IMR-90 (cell line): ENCODE data around the gene APOA4. TPM values are rescaled to one million over a fixed set of nuclear protein-coding genes. Genes with fewer than 3 reads are reported as not detected.

Source experiments
- ATAC-seq: fragments of 200-7000 bp; cut with Tn5 transposase; 2 replicates; pipeline ENCODE4 v1.9.1; 2020; ENCODE audit warnings: low read depth, mild to moderate bottlenecking, moderate library complexity
- BruUV-seq: library from RNA; stranded (reverse); fragments of 400-500 nt; replicated peaks from 2 replicates; lab custom pipeline; 2021; lab: Mats Ljungman, UMichigan
- CTCF ChIA-PET: fragments of 300-600 bp; formaldehyde crosslinking; extraction: SDS; loops from one replicate; lab custom pipeline; 2021; ENCODE audit warnings: antibody characterized with exemption; lab: Yijun Ruan, JAX
- POLR2A ChIA-PET: fragments of 300-600 bp; sonication (Branson Sonifier 250); formaldehyde crosslinking; loops from one replicate; lab custom pipeline; 2022; ENCODE audit warnings: antibody characterized with exemption; ENCODE audit not compliant: unreplicated experiment; lab: Charles Lee
- DNase-seq: peaks from one replicate; pipeline ENCODE4 v3.0.0; 2013
- H2AFZ ChIP-seq: replicated peaks from 2 replicates; pipeline ENCODE3; 2013; ENCODE audit warnings: low read length, mild to moderate bottlenecking; ENCODE audit not compliant: poor library complexity
- H2AK5ac ChIP-seq: 2 replicates; pipeline ENCODE4 v1.6.1; 2013; ENCODE audit warnings: low read depth, low read length, inconsistent platforms
- H2AK9ac ChIP-seq: replicated peaks from 2 replicates; pipeline ENCODE3; 2013; ENCODE audit warnings: mild to moderate bottlenecking, low read depth, low read length, moderate library complexity; ENCODE audit not compliant: poor library complexity
- H2BK120ac ChIP-seq: 2 replicates; pipeline ENCODE4 v1.6.1; 2013; ENCODE audit warnings: low read depth, low read length, inconsistent platforms
- H2BK15ac ChIP-seq: 3 replicates; pipeline ENCODE4 v1.6.1; 2013; ENCODE audit warnings: low read depth, low read length, inconsistent platforms
- H2BK20ac ChIP-seq: 2 replicates; pipeline ENCODE4 v1.6.1; 2013; ENCODE audit warnings: low read depth, mild to moderate bottlenecking, inconsistent platforms, low read length, moderate library complexity
- H2BK5ac ChIP-seq: 2 replicates; pipeline ENCODE4 v1.6.1; 2013; ENCODE audit warnings: mild to moderate bottlenecking, low read depth, low read length, inconsistent platforms; ENCODE audit not compliant: poor library complexity, severe bottlenecking
- H3K14ac ChIP-seq: replicated peaks from 2 replicates; pipeline ENCODE4 v1.6.1; 2013; ENCODE audit warnings: low read depth, low read length, inconsistent platforms
- H3K18ac ChIP-seq: 2 replicates; pipeline ENCODE4 v1.6.1; 2013; ENCODE audit warnings: low read depth, low read length, control low read depth
- H3K23ac ChIP-seq: 2 replicates; pipeline ENCODE4 v1.6.1; 2013; ENCODE audit warnings: low read depth, low read length, inconsistent platforms
- H3K27ac ChIP-seq: 2 replicates; pipeline ENCODE4 v1.5.1; 2013; ENCODE audit warnings: mild to moderate bottlenecking, control low read depth, low read length; ENCODE audit not compliant: insufficient read depth
- H3K27me3 ChIP-seq: 2 replicates; pipeline ENCODE4 v1.6.1; 2013; ENCODE audit warnings: low read length; ENCODE audit not compliant: control insufficient read depth, insufficient read depth
- H3K36me3 ChIP-seq: 2 replicates; pipeline ENCODE4 v1.6.1; 2013; ENCODE audit warnings: low read length, mixed read lengths; ENCODE audit not compliant: control insufficient read depth, insufficient read depth
- H3K4ac ChIP-seq: 2 replicates; pipeline ENCODE4 v1.6.1; 2013; ENCODE audit warnings: low read depth, low read length, inconsistent platforms
- H3K4me1 ChIP-seq: 2 replicates; pipeline ENCODE4 v1.6.1; 2013; ENCODE audit warnings: low read length, mixed read lengths; ENCODE audit not compliant: control insufficient read depth, insufficient read depth
- H3K4me2 ChIP-seq: 2 replicates; pipeline ENCODE4 v1.6.1; 2013; ENCODE audit warnings: low read depth, mild to moderate bottlenecking, control low read depth, low read length, moderate library complexity
- H3K4me3 ChIP-seq: 2 replicates; pipeline ENCODE4 v1.5.1; 2013; ENCODE audit warnings: low read depth, mild to moderate bottlenecking, control low read depth, low read length, moderate library complexity; ENCODE audit not compliant: insufficient read depth
- H3K56ac ChIP-seq: 2 replicates; pipeline ENCODE4 v1.6.1; 2013; ENCODE audit warnings: low read length, inconsistent platforms; ENCODE audit not compliant: insufficient read depth; ENCODE audit errors: extremely low read depth
- H3K79me1 ChIP-seq, 2 experiments: 2 replicates each; pipeline ENCODE4 v1.6.1; 2013; ENCODE audit warnings: low read length in 2 of 2, inconsistent platforms in 1 of 2, low read depth in 1 of 2
- H3K9ac ChIP-seq: 2 replicates; pipeline ENCODE4 v1.6.1; 2013; ENCODE audit warnings: low read depth, low read length, control low read depth
- H3K9me1 ChIP-seq: 2 replicates; pipeline ENCODE4 v1.6.1; 2013; ENCODE audit warnings: low read length, inconsistent platforms; ENCODE audit not compliant: insufficient read depth
- H3K9me3 ChIP-seq: 2 replicates; pipeline ENCODE4 v1.6.1; 2013; ENCODE audit warnings: low read length; ENCODE audit not compliant: control insufficient read depth, insufficient read depth
- H4K20me1 ChIP-seq: 2 replicates; pipeline ENCODE4 v1.6.1; 2013; ENCODE audit warnings: low read length, inconsistent platforms; ENCODE audit not compliant: insufficient read depth
- H4K5ac ChIP-seq: 2 replicates; pipeline ENCODE4 v1.6.1; 2013; ENCODE audit warnings: mild to moderate bottlenecking, low read depth, low read length, control low read depth
- H4K8ac ChIP-seq, 2 experiments: 2 replicates each; pipeline ENCODE4 v1.6.1; 2013; ENCODE audit warnings: low read depth in 2 of 2, low read length in 2 of 2, control low read depth in 1 of 2, inconsistent platforms in 1 of 2
- H4K91ac ChIP-seq: 2 replicates; pipeline ENCODE4 v1.6.1; 2013; ENCODE audit warnings: low read depth, low read length, inconsistent platforms; ENCODE audit not compliant: insufficient read depth
- BHLHE40 ChIP-seq: fragments of 150-350 bp; IDR thresholded peaks from 2 replicates; pipeline ENCODE4 v1.6.1; 2016; ENCODE audit warnings: mild to moderate bottlenecking, low read depth, low read length
- CEBPB ChIP-seq: IDR thresholded peaks from 2 replicates; pipeline ENCODE4 v1.6.1; 2012; ENCODE audit warnings: low read depth, low read length, improper control_type of control experiment
- WGBS, 2 experiments: methylation state at CpG; one replicate each; pipeline versions ENCODE4 v1.1.5 to v1.1.7; 2013; ENCODE audit warnings: missing lambda C conversion rate in 2 of 2; ENCODE audit not compliant: insufficient read length in 1 of 2; ENCODE audit errors: extremely low coverage in 2 of 2; 5-methylcytosine and 5-hydroxymethylcytosine counted together
- dilution Hi-C: fragments of 300-500 bp; cut with HindIII; formaldehyde crosslinking; loops from one replicate; pipeline ENCODE4 v1.14.3; 2018; ENCODE audit warnings: low sequenced_read_pairs; ENCODE audit not compliant: unreplicated experiment
- in situ Hi-C: fragments of 300-500 bp; cut with MboI; formaldehyde crosslinking; loops from 3 replicates; pipeline ENCODE4 v1.14.3; 2019; ENCODE audit warnings: low sequenced_read_pairs, inconsistent platforms, mixed read lengths
- intact Hi-C: fragments of 100-400 bp; cut with micrococcal nuclease; formaldehyde crosslinking; loops from 2 replicates; pipeline ENCODE4 v1.10.0; 2022
- polyA plus RNA-seq, 3 experiments: library from polyadenylated mRNA; depleted of rRNA; stranded (reverse); fragments of >200 nt; gene quantifications; 2 replicates each; pipeline ENCODE4 v1.2.3, GENCODE V29; 2012; ENCODE audit warnings: low replicate concordance in 1 of 3
- total RNA-seq: library from RNA; depleted of rRNA; stranded (reverse); fragments of >200 nt; gene quantifications from 2 replicates; pipeline ENCODE4 v1.2.3, GENCODE V29; 2012
- TF ChIP-seq, protein P1 (sequence below): fragments of 150-350 bp; IDR thresholded peaks from 2 replicates; pipeline ENCODE4 v1.6.1; 2016; ENCODE audit warnings: low read depth, mild to moderate bottlenecking, low read length, moderate library complexity, borderline replicate concordance

The APOA4 gene
- total and polyA plus RNA-seq, 2 of the 4 experiments (the other 2 are of a cell fraction), result not detected

DNA sequence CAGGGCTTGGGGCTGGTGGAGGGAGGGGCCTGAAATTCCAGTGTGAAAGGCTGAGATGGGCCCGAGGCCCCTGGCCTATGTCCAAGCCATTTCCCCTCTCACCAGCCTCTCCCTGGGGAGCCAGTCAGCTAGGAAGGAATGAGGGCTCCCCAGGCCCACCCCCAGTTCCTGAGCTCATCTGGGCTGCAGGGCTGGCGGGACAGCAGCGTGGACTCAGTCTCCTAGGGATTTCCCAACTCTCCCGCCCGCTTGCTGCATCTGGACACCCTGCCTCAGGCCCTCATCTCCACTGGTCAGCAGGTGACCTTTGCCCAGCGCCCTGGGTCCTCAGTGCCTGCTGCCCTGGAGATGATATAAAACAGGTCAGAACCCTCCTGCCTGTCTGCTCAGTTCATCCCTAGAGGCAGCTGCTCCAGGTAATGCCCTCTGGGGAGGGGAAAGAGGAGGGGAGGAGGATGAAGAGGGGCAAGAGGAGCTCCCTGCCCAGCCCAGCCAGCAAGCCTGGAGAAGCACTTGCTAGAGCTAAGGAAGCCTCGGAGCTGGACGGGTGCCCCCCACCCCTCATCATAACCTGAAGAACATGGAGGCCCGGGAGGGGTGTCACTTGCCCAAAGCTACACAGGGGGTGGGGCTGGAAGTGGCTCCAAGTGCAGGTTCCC, 6.5 kb upstream of the APOA4 start, which contains the start of gene APOC3:
Gene APOC3 (plus strand): TSS at position 383 of the 659 bp plus-strand sequence. CDS start 676 bp downstream, outside the sequence.
- H2BK20ac ChIP-seq, result no peak within 1 kb of the TSS
- ChIA-PET POLR2A (no interaction called here), CTCF (no interaction called here)
- H3K4me2 ChIP-seq, result no peak within 1 kb of the TSS
- H3K4me1 ChIP-seq, result peaks cover 4% of the 10 kb centered on the region; the same call in 1 of the 2 replicates
- ATAC-seq, result peak; percentile 53
- no peak within 1 kb of the TSS for H3K4ac ChIP-seq
- H3K14ac ChIP-seq, result no peak within 1 kb of the TSS
- H3K4me3 ChIP-seq, result no peak within 1 kb of the TSS
- no peak within 1 kb of the TSS for H2BK15ac ChIP-seq
- peak within 1 kb of the TSS; percentile 39 for H2AFZ ChIP-seq
- no peak within 1 kb of the TSS for H4K8ac ChIP-seq
- dilution Hi-C loops (no loop called here), intact Hi-C loops (no loop called here), in situ Hi-C loops (no loop called here)
- no peak within 1 kb of the TSS for H2BK120ac ChIP-seq
- WGBS, 2 experiments, result 87% methylated on average over 4 of the region's 9 CpGs; no CpG with 5 or more reads in 1 of the 2 experiments
- H3K9me1 ChIP-seq, result no peaks in the 10 kb centered on the region
- peaks cover 8% of the 10 kb centered on the region; the same call in 1 of the 2 replicates for H3K27me3 ChIP-seq
- BruUV-seq, result no TSS peak
- no peaks in the 10 kb centered on the region for H3K9me3 ChIP-seq
- H2BK5ac ChIP-seq, result no peak within 1 kb of the TSS
- no peak within 1 kb of the TSS for H2AK9ac ChIP-seq
- H4K91ac ChIP-seq, result no peak within 1 kb of the TSS
- no peak within 1 kb of the TSS for H3K9ac ChIP-seq
- no peaks in the 10 kb centered on the region for H4K20me1 ChIP-seq
- H4K5ac ChIP-seq, result no peak within 1 kb of the TSS
- peak; percentile 37 for DNase-seq
- H3K18ac ChIP-seq, result no peak within 1 kb of the TSS
- no peak within 1 kb of the TSS for H3K23ac ChIP-seq
- H3K36me3 ChIP-seq, result no peaks in the 10 kb centered on the region
- no peak within 1 kb of the TSS for H2AK5ac ChIP-seq
- H3K56ac ChIP-seq, result no peak within 1 kb of the TSS
- TF ChIP-seq, protein P1, sequence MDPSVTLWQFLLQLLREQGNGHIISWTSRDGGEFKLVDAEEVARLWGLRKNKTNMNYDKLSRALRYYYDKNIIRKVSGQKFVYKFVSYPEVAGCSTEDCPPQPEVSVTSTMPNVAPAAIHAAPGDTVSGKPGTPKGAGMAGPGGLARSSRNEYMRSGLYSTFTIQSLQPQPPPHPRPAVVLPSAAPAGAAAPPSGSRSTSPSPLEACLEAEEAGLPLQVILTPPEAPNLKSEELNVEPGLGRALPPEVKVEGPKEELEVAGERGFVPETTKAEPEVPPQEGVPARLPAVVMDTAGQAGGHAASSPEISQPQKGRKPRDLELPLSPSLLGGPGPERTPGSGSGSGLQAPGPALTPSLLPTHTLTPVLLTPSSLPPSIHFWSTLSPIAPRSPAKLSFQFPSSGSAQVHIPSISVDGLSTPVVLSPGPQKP, result no peak
- TF ChIP-seq CEBPB (peak; percentile 50; the same call in 1 of the 2 replicates), BHLHE40 (no peak)
- no peaks in the 10 kb centered on the region for H3K79me1 ChIP-seq
- no peak within 1 kb of the TSS for H3K27ac ChIP-seq
